ENCODE data around the gene ABCC4. TPM values are rescaled to one million over a fixed set of nuclear protein-coding genes. Genes with fewer than 3 reads are reported as not detected.

Gene ABCC4
- total RNA-seq (10 to 100 TPM in 1 of 2 donors, 1 to 10 TPM in 1; 3.1 to 22.5 TPM), polyA plus RNA-seq (under 1 TPM; 0.74 to 0.86 TPM)

- peaks cover 2 to 37% (median 29%) of the 10 kb centered on the region in 4 donors for H3K4me1 ChIP-seq (ENCODE audit: control insufficient read depth in 4 of 4, insufficient read depth in 4 of 4, low read length in 3 of 4)
- H3K4me3 ChIP-seq (ENCODE audit: low read depth in 1 of 3, low read length in 3 of 3): peak within 1 kb of the TSS; percentile 14 to 69 (median 58)
- peak within 1 kb of the TSS in 1 of 2 donors; percentile 41 for H3K27ac ChIP-seq (ENCODE audit: low read depth in 1 of 2, low read length in 2 of 2)
- no peaks in the 10 kb centered on the region for H3K36me3 ChIP-seq (ENCODE audit: control insufficient read depth in 4 of 4, insufficient read depth in 3 of 4, low read depth in 1 of 4, low read length in 3 of 4)
- no peaks in the 10 kb centered on the region for H3K9me3 ChIP-seq (ENCODE audit: control insufficient read depth in 4 of 4, low read length in 3 of 4)
- no peak within 1 kb of the TSS for H3K9ac ChIP-seq (ENCODE audit: low read depth in 1 of 2, low read length in 2 of 2)
- H3K27me3 ChIP-seq (ENCODE audit: control insufficient read depth in 4 of 4, insufficient read depth in 4 of 4, low read length in 3 of 4): no peaks in the 10 kb centered on the region
- TF ChIP-seq YY1 (IDR thresholded peaks at IDR 0.05): no peak
- TF ChIP-seq RAD21 (IDR thresholded peaks at IDR 0.05): peak in 1 of 2 donors; percentile 7
- TF ChIP-seq MAX (IDR thresholded peaks at IDR 0.05): peak; percentile 19
- under 1% methylated on average over 98 of the region's 98 CpGs for WGBS
- DNase-seq (ENCODE audit: low spot score): peak; percentile 70
Observed at GRCh38 chr13:95301183-95301967, at the start of gene ABCC4. TSS of gene ABCC4 (minus strand) at chr13:95301451. CDS start at chr13:95301314, 137 bp downstream.

GRCh38 chr13:95349267-95349666, 48.0 kb upstream of the ABCC4 start:
- H3K9ac ChIP-seq (ENCODE audit: low read depth in 1 of 2, low read length in 2 of 2): no peak overlapping the region
- H3K27ac ChIP-seq (ENCODE audit: low read depth in 1 of 2, low read length in 2 of 2): no peak overlapping the region
- no peaks in the 10 kb centered on the region for H3K9me3 ChIP-seq (ENCODE audit: control insufficient read depth in 4 of 4, low read length in 3 of 4)
- no peak for DNase-seq (ENCODE audit: low spot score)
- no peak for TF ChIP-seq GABPA (IDR thresholded peaks at IDR 0.05 in 1 of 2, conservative IDR thresholded peaks at IDR 0.05 in 1 of 2)
- TF ChIP-seq SP1 (IDR thresholded peaks at IDR 0.05): no peak
- no peak for TF ChIP-seq CTCF (IDR thresholded peaks at IDR 0.05; ENCODE audit: low read depth, low read length, missing input control)
- no peak for TF ChIP-seq JUND (IDR thresholded peaks at IDR 0.05)
- TF ChIP-seq NR2F2 (IDR thresholded peaks at IDR 0.05): no peak
- no peak for TF ChIP-seq MAX (IDR thresholded peaks at IDR 0.05)
- no peak for TF ChIP-seq TAF1 (conservative IDR thresholded peaks at IDR 0.05)
- no peak for TF ChIP-seq FOXA2 (IDR thresholded peaks at IDR 0.05)
- TF ChIP-seq HNF4G (IDR thresholded peaks at IDR 0.05): no peak
- TF ChIP-seq ATF3 (IDR thresholded peaks at IDR 0.05): no peak
- TF ChIP-seq ZBTB33 (IDR thresholded peaks at IDR 0.05): no peak
- TF ChIP-seq RXRA (IDR thresholded peaks at IDR 0.05): no peak
- TF ChIP-seq FOXA1 (IDR thresholded peaks at IDR 0.05): no peak
- no peak for TF ChIP-seq YY1 (IDR thresholded peaks at IDR 0.05)
- TF ChIP-seq RAD21 (IDR thresholded peaks at IDR 0.05): no peak
- TF ChIP-seq EGR1 (IDR thresholded peaks at IDR 0.05; ENCODE audit: low read depth in 2 of 2): no peak
- TF ChIP-seq HNF4A (conservative IDR thresholded peaks at IDR 0.05): no peak
- H3K4me1 ChIP-seq (ENCODE audit: control insufficient read depth in 4 of 4, insufficient read depth in 4 of 4, low read length in 3 of 4): peaks cover 0 to 4% (median 2%) of the 10 kb centered on the region in 4 donors
- H3K36me3 ChIP-seq (ENCODE audit: control insufficient read depth in 4 of 4, insufficient read depth in 3 of 4, low read depth in 1 of 4, low read length in 3 of 4): no peaks in the 10 kb centered on the region
- no peak overlapping the region for H3K4me3 ChIP-seq (ENCODE audit: low read depth in 1 of 3, low read length in 3 of 3)
- H3K27me3 ChIP-seq (ENCODE audit: control insufficient read depth in 4 of 4, insufficient read depth in 4 of 4, low read length in 3 of 4): no peaks in the 10 kb centered on the region
- 89% methylated on average over 4 of the region's 4 CpGs for WGBS
